Measurements from ENCODE around the gene RPN1.
A peak's percentile ranks its signal among the peaks of the same experiment; 100 is the strongest.

The RPN1 gene

DNA sequence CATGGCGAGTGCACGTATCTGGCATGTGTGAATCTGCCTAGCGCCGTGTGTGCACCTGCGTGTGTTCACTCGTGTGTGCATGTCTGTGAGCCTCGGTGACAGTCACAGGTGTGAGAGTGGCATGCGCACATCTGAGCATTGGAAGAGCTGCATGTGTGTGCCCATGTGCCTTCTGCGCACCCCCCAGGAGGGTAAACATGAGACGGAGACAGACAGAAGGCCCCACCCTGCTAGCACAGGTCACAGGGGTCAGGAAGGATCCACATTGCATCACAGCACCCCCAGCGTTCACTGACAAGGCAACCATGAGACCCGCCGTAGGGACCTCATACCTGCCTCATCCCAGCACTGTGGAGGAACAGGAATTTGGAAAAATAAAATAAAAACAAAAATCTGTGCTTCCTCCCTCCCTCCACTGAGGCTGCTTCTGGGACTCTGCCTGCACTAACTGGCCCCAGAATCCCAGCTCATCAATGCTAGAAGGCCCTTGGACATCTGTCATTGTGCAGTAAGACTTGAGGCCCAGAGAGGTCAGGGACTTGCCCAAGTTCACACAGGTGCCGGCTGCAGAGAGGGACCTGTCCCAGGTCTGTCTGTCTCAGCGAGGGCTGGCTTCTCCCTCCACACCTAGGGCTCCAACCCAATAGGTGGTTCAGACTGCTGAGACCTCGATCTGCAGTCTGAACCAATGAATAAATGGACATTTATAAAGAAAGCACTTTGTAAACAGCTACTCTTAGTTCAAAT is 37.4 kb downstream of the RPN1 start:
- Mint-ChIP-seq H3K27me3 (no peaks in the 10 kb centered on the region), H3K4me3 (no peak overlapping the region), H3K36me3 (ENCODE audit: insufficient read depth) (peaks cover 18% of the 10 kb centered on the region), H3K27ac (no peak overlapping the region), H3K4me1 (ENCODE audit: low read depth in 2 of 2) (peaks cover 8 to 9% of the 10 kb centered on the region in 2 donors), H3K9me3 (no peaks in the 10 kb centered on the region)
- ATAC-seq (replicated peaks) (no peak), DNase-seq (no peak)

DNA sequence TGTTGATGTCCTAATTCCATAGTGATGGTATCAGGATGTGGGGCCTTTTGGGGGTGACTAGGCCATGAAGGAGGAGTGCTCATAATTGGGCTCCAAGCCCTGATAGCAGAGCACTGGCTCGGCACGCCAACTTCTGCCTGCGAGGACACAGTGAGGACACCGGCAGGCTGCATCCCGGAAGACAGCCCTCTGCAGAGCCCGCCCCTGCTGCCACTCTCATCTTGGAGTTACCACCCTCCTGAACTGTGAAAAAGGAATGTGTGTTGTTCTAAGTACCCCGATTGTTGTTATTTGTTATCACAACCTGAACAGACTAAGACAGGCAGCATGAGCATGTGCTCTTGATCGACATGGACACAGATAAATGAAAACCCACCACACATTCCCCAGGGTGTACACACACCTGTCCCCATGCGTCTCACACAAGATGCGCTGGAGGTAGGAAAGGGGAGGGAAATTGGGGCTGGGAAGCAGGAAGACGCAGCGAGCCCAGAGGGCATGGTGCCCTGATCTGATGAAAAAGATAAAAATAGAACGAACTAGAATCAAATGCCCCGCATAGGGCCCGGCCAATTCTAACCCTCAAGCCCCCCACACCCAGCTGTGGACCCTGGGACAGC is 40.1 kb downstream of the RPN1 start:
- H3K36me3 Mint-ChIP-seq (ENCODE audit: insufficient read depth) = peaks cover 8% of the 10 kb centered on the region
- H3K27ac Mint-ChIP-seq = no peak overlapping the region
- H3K4me1 Mint-ChIP-seq (ENCODE audit: low read depth in 2 of 2) = peaks cover 2 to 4% of the 10 kb centered on the region in 2 donors
- H3K9me3 Mint-ChIP-seq = no peaks in the 10 kb centered on the region
- DNase-seq (no peak), ATAC-seq (replicated peaks) (no peak)
- no peak overlapping the region for H3K4me3 Mint-ChIP-seq
- H3K27me3 Mint-ChIP-seq = no peaks in the 10 kb centered on the region

DNA sequence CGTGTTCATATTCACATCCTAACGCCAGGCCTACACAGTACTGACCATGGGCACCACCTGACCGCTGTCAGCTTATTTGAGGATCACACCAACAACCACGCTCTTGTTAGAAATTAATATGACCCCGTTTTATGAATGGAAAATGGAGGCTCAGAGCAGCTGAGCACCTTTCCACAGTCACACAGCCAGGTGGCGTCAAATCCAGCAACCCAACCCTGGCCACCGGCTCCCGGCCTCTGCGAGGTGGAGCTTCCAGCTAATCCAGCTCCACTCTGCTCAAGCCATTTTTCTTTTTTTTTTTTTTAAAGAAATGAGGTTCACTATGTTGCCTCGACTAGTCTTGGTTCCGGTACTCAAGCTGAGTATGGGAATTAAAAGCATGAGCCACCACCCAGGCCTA is 41.3 kb downstream of the RPN1 start:
- Mint-ChIP-seq H3K36me3 (ENCODE audit: insufficient read depth) (peaks cover 6% of the 10 kb centered on the region), H3K9me3 (no peaks in the 10 kb centered on the region), H3K27ac (no peak overlapping the region), H3K4me3 (no peak overlapping the region), H3K4me1 (ENCODE audit: low read depth in 2 of 2) (peaks cover 2 to 4% of the 10 kb centered on the region in 2 donors), H3K27me3 (no peaks in the 10 kb centered on the region)
- no peak for DNase-seq
- no peak for ATAC-seq (replicated peaks)

DNA sequence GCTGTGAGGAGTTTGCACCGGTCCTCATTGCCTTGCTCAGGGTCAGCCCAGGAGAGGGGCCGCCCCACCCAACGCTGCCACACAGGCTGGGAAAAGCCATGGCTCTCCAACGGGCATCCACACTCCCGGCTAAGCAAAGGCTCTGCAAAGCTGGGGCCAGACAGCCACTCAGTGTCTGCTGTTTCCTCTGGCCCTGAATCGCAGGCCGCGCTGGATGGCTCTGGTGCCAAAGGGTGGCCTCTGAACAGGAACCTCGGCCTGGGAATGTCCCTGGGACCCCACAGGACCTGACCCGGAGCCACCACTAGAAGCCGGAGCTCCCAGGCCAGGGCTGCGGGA is 42.9 kb downstream of the RPN1 start:
- H3K9me3 Mint-ChIP-seq = no peaks in the 10 kb centered on the region
- no peak for ATAC-seq (replicated peaks)
- H3K36me3 Mint-ChIP-seq (ENCODE audit: insufficient read depth) = peaks cover 4% of the 10 kb centered on the region
- H3K27ac Mint-ChIP-seq = no peak overlapping the region
- peaks cover 2 to 4% of the 10 kb centered on the region in 2 donors for H3K4me1 Mint-ChIP-seq (ENCODE audit: low read depth in 2 of 2)
- DNase-seq = no peak
- H3K4me3 Mint-ChIP-seq = peak overlapping the region in 1 of 2 donors; percentile 30
- no peaks in the 10 kb centered on the region for H3K27me3 Mint-ChIP-seq

DNA sequence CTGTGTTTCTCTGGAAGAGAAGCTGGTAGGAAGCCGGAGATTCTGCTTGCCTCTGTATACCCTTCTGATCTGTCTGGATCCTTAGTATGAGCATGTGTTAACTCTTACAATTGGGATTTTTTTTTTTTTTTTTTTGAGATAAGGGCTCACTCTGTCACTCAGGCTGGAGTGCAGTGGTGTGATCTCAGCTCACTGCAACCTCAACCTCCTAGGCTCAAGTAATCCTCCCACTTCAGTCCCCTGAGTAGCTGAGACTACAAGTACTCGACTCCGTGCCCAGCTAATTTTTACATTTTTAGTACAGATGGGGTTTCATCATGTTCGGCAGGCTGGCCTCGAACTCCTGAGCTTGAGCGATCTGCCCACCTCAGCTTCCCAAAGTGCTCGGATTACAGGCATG is 44.5 kb downstream of the RPN1 start:
- DNase-seq (no peak), ATAC-seq (replicated peaks) (no peak)
- Mint-ChIP-seq H3K9me3 (no peaks in the 10 kb centered on the region), H3K36me3 (ENCODE audit: insufficient read depth) (peaks cover 4% of the 10 kb centered on the region), H3K4me1 (ENCODE audit: low read depth in 2 of 2) (peaks cover 2 to 4% of the 10 kb centered on the region in 2 donors), H3K27me3 (no peaks in the 10 kb centered on the region), H3K27ac (no peak overlapping the region), H3K4me3 (no peak overlapping the region)

DNA sequence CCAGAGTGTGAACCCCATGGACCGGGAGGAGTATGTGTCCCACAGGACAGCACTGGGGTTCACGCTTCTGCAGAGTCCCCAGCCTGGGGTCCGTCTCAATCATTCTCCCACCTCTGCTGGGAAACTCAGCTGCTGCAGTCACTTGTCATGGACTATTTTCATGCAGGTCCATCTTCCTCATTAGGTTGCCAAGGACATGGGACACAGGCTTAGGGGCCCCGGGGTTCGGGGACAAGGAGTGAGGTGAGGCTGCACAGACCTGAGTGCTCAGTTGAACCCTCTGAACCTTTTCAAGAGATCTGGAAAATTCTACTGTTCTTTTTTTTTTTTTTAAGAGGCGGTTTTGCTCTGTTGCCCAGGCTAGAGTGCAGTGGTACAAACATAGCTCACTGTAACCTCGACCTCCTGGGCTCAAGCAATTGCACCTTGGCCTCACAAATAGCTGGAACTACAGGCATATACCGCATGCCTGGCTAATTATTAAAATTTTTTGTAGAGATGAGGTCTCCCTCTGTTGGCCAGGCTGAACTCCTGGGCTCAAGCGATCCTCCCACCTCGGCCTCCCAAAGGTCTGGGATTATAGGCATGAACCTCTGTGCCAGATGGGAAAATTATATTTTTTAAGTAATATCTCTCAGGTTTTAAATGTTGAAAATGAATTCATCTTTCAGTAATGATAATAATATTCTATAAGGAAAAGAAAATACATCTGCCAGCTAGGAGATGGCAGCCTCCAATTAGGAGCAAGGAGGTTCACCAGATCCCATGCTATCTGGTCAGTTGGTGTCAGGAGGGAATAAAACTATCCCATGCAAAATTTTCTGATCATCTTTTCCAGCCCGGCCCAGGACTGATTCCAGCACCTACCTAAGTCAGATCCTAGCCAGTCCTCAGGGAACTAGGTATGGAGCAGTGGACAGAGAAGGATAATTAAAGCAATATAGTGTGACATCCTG is 45.2 kb downstream of the RPN1 start:
- Mint-ChIP-seq H3K4me1 (ENCODE audit: low read depth in 2 of 2) (peaks cover 2 to 4% of the 10 kb centered on the region in 2 donors), H3K27ac (no peak overlapping the region), H3K36me3 (ENCODE audit: insufficient read depth) (peaks cover 7% of the 10 kb centered on the region)

DNA sequence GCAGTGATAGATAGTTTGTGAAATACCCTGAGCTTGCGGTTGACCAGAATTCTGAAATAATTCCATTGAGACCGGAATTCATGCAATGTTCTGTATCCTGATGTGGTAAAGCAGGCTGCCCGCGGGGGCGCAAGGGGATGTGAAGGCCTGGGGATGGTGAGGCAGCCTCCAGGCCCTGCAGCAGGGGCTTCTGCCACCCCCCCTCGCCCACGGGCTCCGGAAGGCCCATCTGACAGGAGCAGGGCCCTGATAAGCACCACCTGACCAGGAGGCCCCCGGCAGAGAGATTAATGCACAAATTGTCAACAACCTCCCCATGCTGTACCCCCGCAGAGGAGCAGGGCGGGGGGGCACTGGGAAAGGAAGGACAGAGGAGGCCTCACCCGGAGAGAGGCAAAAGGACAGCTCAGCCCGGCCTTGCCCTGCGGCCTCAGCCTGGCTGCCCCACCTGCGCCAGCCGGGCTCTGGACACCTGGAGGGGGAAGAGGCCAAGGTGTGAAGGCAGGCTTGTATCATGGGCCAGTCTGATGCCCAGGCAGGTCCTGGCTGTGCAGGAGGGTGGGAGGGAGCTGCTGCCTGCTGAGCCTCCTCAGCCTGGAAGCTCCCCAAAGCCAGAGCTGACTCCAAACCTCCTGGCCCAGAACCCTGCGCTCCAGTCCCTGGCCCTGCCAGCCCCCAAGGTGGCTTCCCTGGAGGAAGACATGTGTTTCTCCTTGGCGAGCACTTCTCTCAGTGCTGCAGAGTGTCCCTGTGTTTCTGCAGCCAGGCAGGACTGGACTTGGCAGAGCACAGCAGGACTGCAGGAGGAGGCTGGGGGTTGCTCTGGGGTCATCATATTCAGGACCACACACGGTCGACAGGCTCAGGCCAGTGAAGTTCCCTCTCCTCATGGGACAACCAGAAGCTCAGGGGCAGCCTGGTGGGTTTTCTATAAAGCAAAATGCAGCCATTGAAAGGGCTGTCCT is 46.5 kb downstream of the RPN1 start:
- Mint-ChIP-seq H3K27me3 (no peaks in the 10 kb centered on the region), H3K4me3 (no peak overlapping the region), H3K27ac (no peak overlapping the region), H3K9me3 (no peaks in the 10 kb centered on the region), H3K4me1 (ENCODE audit: low read depth in 2 of 2) (peaks cover 2 to 4% of the 10 kb centered on the region in 2 donors), H3K36me3 (ENCODE audit: insufficient read depth) (peaks cover 7% of the 10 kb centered on the region)
- DNase-seq = no peak
- ATAC-seq (replicated peaks) = no peak

More for the DNA sequence above, 45.2 kb downstream of the RPN1 start:
- ATAC-seq (replicated peaks) (no peak), DNase-seq (no peak)
- H3K9me3 Mint-ChIP-seq = no peaks in the 10 kb centered on the region
- H3K27me3 Mint-ChIP-seq = no peaks in the 10 kb centered on the region
- no peak overlapping the region for H3K4me3 Mint-ChIP-seq

DNA sequence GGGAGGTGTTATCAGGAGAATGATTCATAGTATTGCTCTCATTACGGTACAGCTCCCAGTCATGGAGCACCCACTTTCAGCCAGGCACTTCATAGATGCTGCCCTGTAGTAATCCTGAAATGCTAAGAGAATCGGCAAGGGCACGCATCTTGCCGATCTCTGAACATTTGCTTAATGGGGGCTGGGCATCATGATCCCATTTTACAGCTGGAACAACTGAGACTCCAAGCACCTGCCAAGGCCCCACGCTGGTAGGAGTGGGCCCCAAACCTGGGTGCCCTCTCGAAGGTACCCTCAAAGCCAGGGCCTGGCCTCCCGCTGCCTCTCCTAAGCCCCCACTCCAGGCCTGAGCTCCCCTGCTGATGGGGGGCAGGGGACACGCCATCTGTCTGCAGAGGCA is 47.3 kb downstream of the RPN1 start:
- DNase-seq (no peak), ATAC-seq (replicated peaks) (no peak)
- H3K27me3 Mint-ChIP-seq = no peaks in the 10 kb centered on the region
- H3K36me3 Mint-ChIP-seq (ENCODE audit: insufficient read depth) = peaks cover 7% of the 10 kb centered on the region
- no peaks in the 10 kb centered on the region for H3K9me3 Mint-ChIP-seq
- H3K4me3 Mint-ChIP-seq = no peak overlapping the region
- no peak overlapping the region for H3K27ac Mint-ChIP-seq
- H3K4me1 Mint-ChIP-seq (ENCODE audit: low read depth in 2 of 2) = peaks cover 0 to under 1% of the 10 kb centered on the region in 2 donors

DNA sequence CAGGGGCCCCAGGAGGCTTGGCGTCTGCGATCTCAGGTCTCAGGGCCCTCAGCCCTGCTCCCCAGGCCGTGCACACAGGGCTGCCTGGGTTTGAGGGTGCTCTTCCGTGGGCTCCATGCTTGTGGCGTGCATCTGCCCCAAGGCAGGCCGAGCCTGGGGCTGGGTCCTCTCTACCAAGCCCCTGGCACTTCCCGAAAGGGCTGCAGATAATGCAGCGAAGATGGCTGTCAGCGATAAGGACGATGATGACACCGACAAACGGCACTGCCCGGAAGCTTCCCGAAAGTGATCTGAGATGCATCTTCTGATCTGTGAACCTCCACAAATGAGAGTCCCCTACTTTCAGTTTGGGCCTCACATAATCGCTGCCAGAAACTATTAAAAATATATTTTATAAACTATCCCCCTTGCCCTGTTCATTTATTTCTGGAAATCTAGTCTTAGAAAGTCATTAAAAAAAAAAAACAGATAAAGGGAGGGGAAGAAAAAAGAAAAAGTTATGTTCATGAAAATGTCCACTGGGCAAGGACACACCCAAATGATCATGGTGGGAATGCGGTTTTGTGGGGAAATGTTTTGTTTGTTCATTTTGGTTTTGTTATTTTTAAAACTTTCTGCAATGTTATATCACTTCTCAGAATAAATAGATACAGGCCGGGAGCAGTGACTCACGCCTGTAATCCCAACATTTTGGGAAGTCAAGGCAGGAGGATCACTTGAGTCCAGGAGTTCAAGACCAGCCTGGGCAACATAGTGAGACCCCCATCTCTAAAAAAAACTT is 51.5 kb downstream of the RPN1 start:
- Mint-ChIP-seq H3K36me3 (ENCODE audit: insufficient read depth) (peaks cover 6% of the 10 kb centered on the region), H3K4me1 (ENCODE audit: low read depth in 2 of 2) (peaks cover 0 to 6% of the 10 kb centered on the region in 2 donors), H3K27me3 (no peaks in the 10 kb centered on the region), H3K9me3 (no peaks in the 10 kb centered on the region), H3K4me3 (no peak overlapping the region), H3K27ac (peak overlapping the region in 1 of 2 donors; percentile 8)
- ATAC-seq (replicated peaks) (no peak), DNase-seq (no peak)

DNA sequence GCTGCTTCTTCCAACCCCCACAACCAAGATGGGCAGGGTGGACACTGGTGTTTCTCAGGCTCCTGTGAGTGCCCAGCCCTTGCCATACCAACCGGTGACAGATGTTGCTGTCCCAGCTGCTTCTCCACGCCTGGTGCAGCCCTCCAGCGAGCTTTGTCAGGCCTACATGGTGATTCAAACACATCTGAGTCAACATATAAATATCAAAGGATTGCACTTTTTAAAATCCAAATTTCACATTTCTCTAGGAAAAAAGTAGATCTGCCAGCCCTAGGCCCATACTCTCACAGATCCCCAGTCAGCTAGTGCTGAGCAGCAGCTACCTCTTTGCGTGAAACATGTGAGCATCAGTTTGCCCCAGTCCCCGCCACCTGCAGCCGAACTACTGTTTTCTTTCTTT is 52.7 kb downstream of the RPN1 start:
- H3K27ac Mint-ChIP-seq = peak overlapping the region; percentile 11 to 23
- ATAC-seq (replicated peaks) = no peak

DNA sequence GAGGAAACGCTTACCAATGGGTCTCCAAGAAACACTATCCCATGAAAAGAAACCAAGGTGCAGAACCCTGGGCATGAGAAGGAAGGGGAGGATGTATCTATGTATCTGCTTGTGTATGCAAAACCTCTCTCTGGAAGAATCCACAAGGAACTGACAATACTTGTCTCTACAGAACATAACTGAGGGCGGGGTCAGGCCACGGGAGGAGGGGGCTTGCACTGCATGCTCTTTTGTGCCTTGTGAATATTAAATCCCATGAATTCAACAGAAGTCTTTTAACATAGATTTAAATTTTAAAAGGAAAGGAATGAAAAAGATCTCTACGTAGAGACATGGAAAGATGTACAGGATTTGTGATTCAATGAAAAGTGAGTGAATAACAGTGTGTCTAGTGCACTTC is 57.8 kb downstream of the RPN1 start:
- H3K27ac Mint-ChIP-seq = no peak overlapping the region
- no peak for DNase-seq
- H3K4me3 Mint-ChIP-seq = no peak overlapping the region
- H3K36me3 Mint-ChIP-seq (ENCODE audit: insufficient read depth) = peaks cover 8% of the 10 kb centered on the region
- peaks cover 4 to 6% of the 10 kb centered on the region in 2 donors for H3K4me1 Mint-ChIP-seq (ENCODE audit: low read depth in 2 of 2)
- no peaks in the 10 kb centered on the region for H3K9me3 Mint-ChIP-seq
- H3K27me3 Mint-ChIP-seq = peaks cover 0 to 4% of the 10 kb centered on the region in 2 donors
- ATAC-seq (replicated peaks) = no peak

More for the DNA sequence above, 52.7 kb downstream of the RPN1 start:
- Mint-ChIP-seq H3K9me3 (no peaks in the 10 kb centered on the region), H3K36me3 (ENCODE audit: insufficient read depth) (peaks cover 11% of the 10 kb centered on the region), H3K4me1 (ENCODE audit: low read depth in 2 of 2) (peaks cover 0 to 6% of the 10 kb centered on the region in 2 donors), H3K27me3 (no peaks in the 10 kb centered on the region), H3K4me3 (no peak overlapping the region)
- DNase-seq = no peak

DNA sequence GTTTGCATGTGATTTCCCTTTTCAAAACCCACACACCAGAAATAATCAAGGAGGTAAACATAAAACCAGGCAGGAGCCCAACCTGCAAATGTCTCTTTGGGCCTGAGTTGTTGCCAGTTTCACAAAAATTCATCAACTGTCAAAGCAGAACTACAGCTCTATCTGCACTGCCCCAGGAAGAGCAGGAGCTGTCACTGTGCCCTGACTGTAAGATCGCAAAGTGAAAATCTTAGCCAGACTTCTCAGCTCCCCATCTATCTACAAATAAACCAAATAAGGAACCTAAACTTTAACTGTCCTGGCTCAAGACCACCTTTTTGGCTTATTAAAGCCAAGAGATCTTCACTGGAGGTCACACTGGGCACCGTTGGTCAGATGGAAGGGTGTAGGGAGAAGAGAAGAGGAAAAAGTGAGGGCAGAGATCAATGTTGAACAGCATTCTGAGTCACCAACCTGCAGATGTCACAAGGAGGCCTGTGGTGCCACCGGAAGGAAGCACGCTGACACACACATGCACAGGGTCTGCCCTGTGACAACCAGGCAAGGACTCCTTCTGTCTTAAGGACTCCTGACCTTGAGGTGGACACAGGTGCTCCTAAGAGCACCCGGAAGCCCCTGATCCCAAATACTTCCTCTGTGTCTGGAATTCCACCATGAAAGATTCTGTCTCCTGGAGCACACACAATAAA is 58.7 kb downstream of the RPN1 start:
- Mint-ChIP-seq H3K4me3 (no peak overlapping the region), H3K4me1 (ENCODE audit: low read depth in 2 of 2) (peaks cover 4 to 6% of the 10 kb centered on the region in 2 donors), H3K27ac (peak overlapping the region in 1 of 2 donors; percentile 30), H3K9me3 (no peaks in the 10 kb centered on the region), H3K36me3 (ENCODE audit: insufficient read depth) (peaks cover 8% of the 10 kb centered on the region), H3K27me3 (peaks cover 0 to 6% of the 10 kb centered on the region in 2 donors)
- ATAC-seq (replicated peaks) (peak; percentile 78), DNase-seq (no peak)
